SU-DHL-6 (cell line): ENCODE measurements around the gene CDC37.

Experiments
- CTCF ChIP-seq: fragments of 200-600 bp; sonication (generic); IDR thresholded peaks from one replicate; pipeline ENCODE4 v1.5.1; 2017; ENCODE audit warnings: antibody characterized with exemption, mild to moderate bottlenecking, low read length, moderate library complexity; ENCODE audit not compliant: insufficient read depth, poor library complexity, severe bottlenecking
- EZH2phosphoT487 ChIP-seq: fragments of 200-600 bp; sonication (generic), shearing (Covaris generic); conservative IDR thresholded peaks from 2 replicates; pipeline ENCODE4 v1.6.1; 2018; ENCODE audit warnings: mild to moderate bottlenecking, antibody characterized with exemption, low read length, moderate library complexity, mixed read lengths

- TF ChIP-seq CTCF (no peak), EZH2phosphoT487 (no peak)
Observed at GRCh38 chr19:10422046-10422461, 18.7 kb upstream of the CDC37 start.
